ENCODE results near the gene FBXO8. TPM values are rescaled to one million over a fixed set of nuclear protein-coding genes. Genes with fewer than 3 reads are reported as not detected.

FBXO8 gene, protein sequence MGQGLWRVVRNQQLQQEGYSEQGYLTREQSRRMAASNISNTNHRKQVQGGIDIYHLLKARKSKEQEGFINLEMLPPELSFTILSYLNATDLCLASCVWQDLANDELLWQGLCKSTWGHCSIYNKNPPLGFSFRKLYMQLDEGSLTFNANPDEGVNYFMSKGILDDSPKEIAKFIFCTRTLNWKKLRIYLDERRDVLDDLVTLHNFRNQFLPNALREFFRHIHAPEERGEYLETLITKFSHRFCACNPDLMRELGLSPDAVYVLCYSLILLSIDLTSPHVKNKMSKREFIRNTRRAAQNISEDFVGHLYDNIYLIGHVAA
- 31.7 and 37.9 TPM in 2 replicates for total RNA-seq

DNA sequence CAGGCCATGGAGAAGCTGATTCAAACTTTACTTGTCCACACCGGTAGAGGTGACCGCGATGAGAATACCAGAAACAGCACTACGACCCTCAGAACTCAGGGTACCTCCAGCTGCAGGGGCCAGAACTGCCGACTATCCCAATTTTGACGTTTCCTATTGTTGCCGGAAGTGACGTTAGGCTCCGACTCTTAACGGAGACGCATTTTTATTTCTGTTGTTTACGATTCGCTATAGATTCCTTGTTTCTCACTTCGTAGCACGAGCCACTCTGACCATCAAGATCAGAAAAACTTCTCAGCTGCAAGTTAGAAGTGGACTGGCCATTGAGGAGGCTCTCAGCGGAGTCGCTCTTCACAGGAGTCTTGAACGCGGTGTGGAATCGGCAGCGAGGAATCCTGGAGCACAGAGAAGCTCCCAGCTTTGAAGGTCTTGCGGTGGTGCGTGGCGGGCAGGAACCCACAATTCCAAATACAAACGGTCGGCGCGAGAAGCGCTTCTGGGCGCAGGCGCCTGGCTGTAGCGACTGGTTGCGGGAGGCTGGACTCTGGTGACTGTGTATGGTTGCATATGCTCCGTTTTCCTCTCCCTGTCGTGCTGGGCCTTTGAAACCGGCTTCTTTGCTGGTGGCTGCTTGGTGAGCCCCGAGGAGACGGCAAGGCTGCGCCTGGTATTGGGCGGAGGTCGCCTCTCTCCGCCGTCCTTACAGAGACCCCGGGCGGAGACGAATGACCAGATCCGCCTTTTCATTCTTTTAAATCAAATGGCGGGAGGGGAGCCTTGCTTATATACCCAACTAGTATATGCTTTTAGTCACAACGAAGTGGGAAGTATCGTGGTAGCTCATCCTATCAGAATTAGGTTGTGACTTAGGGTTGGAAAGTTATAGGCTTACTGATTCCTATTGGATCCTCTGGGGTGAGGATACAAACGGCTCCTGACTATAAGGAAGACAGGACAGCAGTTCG is at the start of gene FBXO8, which contains the start of gene CEP44:
TSS of gene FBXO8 (minus strand) at position 161 of the 965 bp plus-strand sequence. CDS start 20,575 bp downstream, outside the sequence.
TSS of gene CEP44 (plus strand) at position 405 of the 965 bp plus-strand sequence. CDS start 15,211 bp downstream, outside the sequence.

Other genes with a start within 250 kb of the FBXO8 start
- 6.7 and 13.2 TPM in 2 replicates for gene CEP44, start 244 bp upstream of the FBXO8 start, total RNA-seq
- gene HPGD, start 238.8 kb upstream of the FBXO8 start, total RNA-seq: 0.34 and 0.47 TPM in 2 replicates